Measurements from ENCODE around the gene CERS3. TPM values are rescaled to one million over a fixed set of nuclear protein-coding genes. Genes with fewer than 3 reads are reported as not detected.
"Not testable (repeated sequence)": the region's sequence is repeated elsewhere in the genome, so short reads cannot be mapped to it uniquely, and the experiment has no call there.

CERS3 gene
- total RNA-seq, 1 donor from 2014 or later, result 0.71 TPM

GRCh38 chr15:100468285-100468684 is 60.5 kb downstream of the CERS3 start:
- intact Hi-C loops (cut with micrococcal nuclease), result no loop called here

DNA sequence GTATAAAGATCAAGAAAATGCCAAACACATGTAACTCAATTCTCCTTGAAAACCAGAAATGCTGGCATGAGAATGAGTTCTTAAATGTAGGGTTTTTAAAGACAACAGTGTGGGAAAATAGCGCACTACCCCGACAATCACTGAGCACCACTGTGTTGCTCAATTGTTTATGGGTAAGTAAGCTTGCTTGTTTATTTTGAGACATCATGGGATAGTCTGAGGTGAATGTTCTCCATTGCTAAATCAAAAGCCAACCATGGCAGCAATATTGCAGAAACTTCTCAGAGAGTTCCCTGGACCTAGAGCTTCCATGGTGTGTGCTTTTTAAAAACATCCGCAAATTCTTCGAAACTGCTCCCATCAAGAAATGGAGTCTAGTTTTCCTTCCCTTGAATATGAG is 62.7 kb downstream of the CERS3 start:
- intact Hi-C loops (cut with micrococcal nuclease), result no loop called here

DNA sequence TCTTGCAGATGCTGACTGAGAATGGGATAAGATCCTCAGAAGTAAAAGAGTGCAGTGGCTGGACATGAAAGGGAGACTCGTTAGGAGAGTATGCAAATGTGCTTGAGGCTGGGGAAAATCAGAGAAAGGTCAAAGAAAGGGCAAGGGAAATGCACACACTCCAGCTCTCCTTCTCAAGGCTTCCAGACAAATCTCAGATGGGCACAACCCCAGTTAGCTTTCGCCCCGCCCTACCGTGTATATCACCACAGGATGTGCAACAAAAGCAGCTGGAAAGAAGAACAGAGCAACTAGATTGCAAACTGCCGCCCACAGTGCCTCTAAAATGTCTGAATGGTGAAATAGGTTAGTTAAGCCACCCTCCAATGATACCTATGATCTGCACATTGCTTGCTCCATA is 63.9 kb downstream of the CERS3 start:
- intact Hi-C loops (cut with micrococcal nuclease), result no loop called here

GRCh38 chr15:100464256-100464655 is 64.5 kb downstream of the CERS3 start:
- intact Hi-C loops (cut with micrococcal nuclease), result no loop called here

- intact Hi-C loops (cut with micrococcal nuclease), result no loop called here
Measured at GRCh38 chr15:100463515-100463914, 65.2 kb downstream of the CERS3 start.

GRCh38 chr15:100461049-100461448 is 67.7 kb downstream of the CERS3 start:
- intact Hi-C loops (cut with micrococcal nuclease), result no loop called here

- intact Hi-C loops (cut with micrococcal nuclease), result no loop called here
Measured at GRCh38 chr15:100457201-100457600, 71.5 kb downstream of the CERS3 start.

GRCh38 chr15:100454148-100454547 is 74.6 kb downstream of the CERS3 start:
- intact Hi-C loops (cut with micrococcal nuclease), result no loop called here

DNA sequence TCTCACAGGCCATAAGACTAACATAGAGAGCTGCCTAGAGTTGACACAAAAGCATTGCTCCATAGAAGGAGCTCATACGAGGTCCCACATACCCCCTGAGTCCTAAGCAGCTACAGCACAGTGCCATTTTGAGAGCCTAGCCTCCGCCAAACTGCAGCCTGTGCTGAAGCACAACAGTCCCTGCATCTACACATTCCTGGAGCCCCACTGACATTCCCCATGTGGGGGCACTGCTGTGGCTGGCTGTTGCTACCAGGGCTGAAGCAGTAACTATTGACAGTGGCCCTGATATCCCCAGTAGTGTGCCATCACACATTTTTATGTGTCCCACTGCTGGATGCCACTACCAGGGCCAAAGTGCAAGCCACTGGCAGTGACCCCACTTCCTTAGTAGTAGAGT is 80.3 kb downstream of the CERS3 start:
- intact Hi-C loops (cut with micrococcal nuclease), result no loop called here

DNA sequence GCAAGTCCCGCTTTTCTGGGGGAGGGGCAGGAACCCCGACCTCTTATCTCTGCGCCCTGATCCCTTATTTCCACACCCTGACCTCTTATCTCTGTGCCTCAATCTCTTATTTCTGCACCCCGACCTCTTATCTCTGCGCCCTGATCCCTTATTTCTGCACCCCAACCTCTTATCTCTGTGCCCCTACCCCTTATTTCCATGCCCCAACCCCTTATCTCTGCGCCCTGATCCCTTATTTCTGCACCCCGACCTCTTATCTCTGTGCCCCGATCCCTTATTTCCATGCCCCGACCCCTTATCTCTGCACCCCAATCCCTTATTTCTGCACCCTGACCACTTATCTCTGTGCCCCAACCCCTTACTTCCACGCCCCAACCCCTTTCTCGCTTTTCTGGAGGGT is 87.7 kb downstream of the CERS3 start:
- intact Hi-C loops (cut with micrococcal nuclease), result not testable (repeated sequence)

DNA sequence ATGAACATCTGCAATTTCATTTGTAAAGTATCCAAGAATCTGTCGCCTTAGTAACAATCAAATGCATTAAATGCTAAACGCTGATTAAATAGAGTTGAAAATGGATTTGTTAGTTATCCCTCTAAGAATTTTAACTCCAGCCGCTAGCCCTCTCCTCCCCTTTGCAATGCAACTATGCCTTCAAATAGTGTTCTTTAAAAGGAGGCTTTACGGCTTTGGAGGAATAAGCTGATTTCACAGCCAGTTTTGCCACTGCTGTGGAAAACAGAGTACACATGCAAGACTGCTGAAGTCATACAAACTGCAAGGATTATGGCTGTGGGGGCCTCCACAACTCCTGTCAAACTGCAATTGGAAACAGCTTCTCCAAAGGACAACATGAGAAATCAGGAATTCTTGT is 89.2 kb downstream of the CERS3 start:
- intact Hi-C loops (cut with micrococcal nuclease), result no loop called here

GRCh38 chr15:100438570-100438969 is 90.2 kb downstream of the CERS3 start:
- intact Hi-C loops (cut with micrococcal nuclease), result no loop called here

DNA sequence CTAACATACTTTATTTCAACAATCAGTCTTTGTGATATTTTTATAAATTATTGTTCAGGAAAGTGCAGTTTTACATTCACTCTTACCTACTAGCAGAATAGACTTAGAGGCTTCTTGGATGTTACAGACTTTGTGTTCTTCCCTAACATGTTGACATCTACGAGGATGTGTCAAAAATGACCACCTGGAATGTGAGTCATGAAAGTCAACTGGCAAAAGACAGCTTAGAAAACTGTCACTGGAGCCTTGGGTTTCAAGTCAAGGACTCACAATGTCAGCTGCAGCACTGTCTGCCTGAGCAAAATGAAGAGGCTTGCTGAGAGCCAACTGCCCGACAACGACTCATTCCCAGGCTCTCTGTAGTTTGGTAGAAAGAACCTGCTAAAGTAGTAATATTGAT is 91.5 kb downstream of the CERS3 start:
- intact Hi-C loops (cut with micrococcal nuclease), result no loop called here

DNA sequence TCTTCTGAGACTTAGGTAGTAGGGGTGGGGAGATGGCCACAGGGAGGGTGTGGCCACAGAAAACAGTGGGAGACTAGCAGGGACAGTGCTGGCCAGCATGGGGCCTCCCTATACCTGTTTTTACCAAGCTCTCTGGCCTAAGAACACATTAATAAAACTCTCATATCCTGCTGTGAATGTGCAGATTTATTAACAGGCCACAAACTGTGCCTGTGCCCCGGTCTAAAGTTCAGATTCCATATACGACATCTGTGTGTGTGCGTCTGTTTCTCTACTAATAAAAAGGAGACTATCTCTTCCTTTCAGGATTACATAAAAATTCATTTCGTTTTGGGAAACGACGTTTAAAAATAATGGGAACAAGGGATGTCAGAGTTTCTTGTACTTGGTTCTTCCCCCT is 94.2 kb downstream of the CERS3 start:
- intact Hi-C loops (cut with micrococcal nuclease), result no loop called here

DNA sequence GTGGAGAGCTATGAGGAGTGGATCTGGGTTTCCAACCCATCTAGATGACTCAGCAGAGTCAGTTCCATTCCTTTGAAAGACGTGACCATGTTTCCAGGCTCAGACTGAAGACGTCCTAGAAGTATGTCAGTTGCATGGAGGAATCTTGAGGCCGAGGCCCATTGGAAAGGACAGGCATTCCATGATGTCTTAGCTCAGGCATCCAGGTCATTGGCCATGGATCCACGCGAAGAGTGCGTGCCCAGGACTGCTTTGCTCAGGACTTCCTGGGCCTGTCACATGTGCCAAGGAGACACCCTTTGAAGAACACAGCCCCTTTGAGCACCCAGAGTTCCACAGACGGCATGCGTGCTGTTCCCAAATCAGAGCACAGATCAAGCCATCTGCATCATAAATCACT is 94.7 kb downstream of the CERS3 start:
- intact Hi-C loops (cut with micrococcal nuclease), result no loop called here

GRCh38 chr15:100433304-100433703 is 95.4 kb downstream of the CERS3 start:
- intact Hi-C loops (cut with micrococcal nuclease), result no loop called here

- intact Hi-C loops (cut with micrococcal nuclease), result no loop called here
Measured at GRCh38 chr15:100430411-100430810, 98.3 kb downstream of the CERS3 start.

DNA sequence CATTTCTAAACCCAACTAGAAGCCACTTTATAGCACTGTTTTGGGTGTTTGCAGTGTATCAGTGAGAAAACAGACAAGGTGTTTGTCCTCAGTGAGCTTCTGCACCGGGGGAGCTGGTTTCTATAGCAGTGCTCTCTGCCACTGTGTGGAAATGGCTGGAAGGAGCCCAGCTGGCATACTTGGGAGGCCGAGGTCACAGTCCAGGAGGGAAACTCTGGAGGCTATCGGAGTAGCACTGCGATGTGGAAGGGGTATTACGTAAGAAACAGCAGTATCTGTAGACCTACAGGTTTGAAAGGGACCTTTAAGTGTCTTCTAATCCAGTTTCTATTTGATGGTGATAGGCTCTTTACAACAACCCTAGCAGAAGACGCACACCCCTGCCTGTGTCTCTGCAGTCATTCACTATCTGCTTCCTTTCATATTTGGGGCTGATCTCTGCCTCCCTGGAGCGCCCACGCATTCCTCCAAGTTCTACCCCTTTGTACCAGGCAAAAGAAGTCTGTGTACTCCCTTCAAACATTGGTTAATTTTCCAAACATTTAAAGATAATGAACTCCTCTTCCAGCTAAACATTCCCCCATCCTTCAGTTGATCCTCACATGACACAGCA is 99.5 kb downstream of the CERS3 start:
- intact Hi-C loops (cut with micrococcal nuclease), result no loop called here

- intact Hi-C loops (cut with micrococcal nuclease), result no loop called here
Measured at GRCh38 chr15:100426937-100427336, 101.8 kb downstream of the CERS3 start.

DNA sequence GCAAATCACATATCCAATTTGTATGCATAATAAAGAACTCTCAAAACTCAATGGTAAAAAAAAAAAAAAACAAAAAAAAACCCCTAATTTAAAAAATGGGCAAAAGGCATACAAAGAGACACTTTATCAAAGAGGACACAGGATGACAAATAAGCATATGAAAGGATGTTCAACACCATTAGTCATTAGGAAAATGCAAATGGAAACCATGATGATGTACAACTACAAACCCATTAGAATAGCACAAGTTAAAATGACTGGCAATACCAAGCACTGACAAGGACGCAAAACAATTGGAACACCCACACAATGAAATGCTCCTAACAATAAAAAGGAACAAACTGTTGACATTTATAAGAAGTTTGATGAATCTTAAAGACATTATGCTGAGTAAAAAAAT is 123.6 kb downstream of the CERS3 start:
- intact Hi-C loops (cut with micrococcal nuclease), result no loop called here

- intact Hi-C loops (cut with micrococcal nuclease), result no loop called here
Measured at GRCh38 chr15:100400996-100401395, 127.8 kb downstream of the CERS3 start.

DNA sequence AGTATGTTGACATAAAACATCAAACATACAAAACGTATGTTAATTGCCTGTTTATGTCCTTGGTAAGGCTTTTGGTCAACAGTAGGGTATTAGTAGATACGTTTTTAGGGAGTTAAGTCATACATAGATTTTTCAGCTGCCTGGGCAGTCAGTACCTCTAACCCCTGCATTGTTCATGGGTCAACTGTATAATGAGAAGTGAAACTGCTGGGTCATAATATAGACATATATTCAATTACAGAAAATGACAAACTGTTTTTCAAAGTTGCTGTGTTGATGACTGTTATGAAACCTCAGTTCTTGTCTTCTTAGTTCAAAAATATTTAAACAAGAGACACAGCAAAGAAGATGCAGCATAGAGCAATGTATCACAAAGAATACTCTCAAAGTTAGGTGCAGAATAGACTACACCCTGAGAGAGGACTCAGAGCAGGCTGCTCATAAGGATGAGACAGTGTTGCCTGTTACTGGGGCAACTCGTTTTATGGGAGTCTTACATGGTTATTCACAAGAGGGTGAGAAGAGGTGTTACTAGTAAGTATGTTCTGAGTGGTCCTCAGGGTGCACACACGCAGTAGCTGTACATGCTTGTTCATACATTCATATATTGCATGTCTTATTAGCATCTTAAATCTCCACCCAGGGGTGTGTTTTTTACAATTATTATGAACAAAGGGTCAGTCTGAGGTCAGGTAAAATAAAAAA is 133.9 kb downstream of the CERS3 start:
- intact Hi-C loops (cut with micrococcal nuclease), result no loop called here

- intact Hi-C loops (cut with micrococcal nuclease), result no loop called here
Measured at GRCh38 chr15:100393008-100393407, 135.7 kb downstream of the CERS3 start.
